HL-60 (cell line): ENCODE data around the gene HTR3E.
A peak's percentile ranks its signal among the peaks of the same experiment; 100 is the strongest.

Source experiments
- DNase-seq, 2 experiments: peaks; one replicate each; pipeline ENCODE4 v3.0.0-alpha.2; 2010 to 2020; ENCODE audit warnings: low read depth in 1 of 2, low spot score in 1 of 2
- H3K27ac ChIP-seq: fragments of 250-450 bp; sonication (Bioruptor Pico); replicated peaks from 2 replicates; pipeline ENCODE4 v1.5.1; 2020; ENCODE audit warnings: mild to moderate bottlenecking, moderate library complexity
- H3K27me3 ChIP-seq: fragments of 250-450 bp; sonication (Bioruptor Pico); 2 replicates; pipeline ENCODE4 v1.5.1; 2021; ENCODE audit warnings: mild to moderate bottlenecking, moderate library complexity; ENCODE audit not compliant: insufficient read depth, poor library complexity, severe bottlenecking
- H3K4me3 ChIP-seq: replicated peaks from 2 replicates; pipeline ENCODE4 v1.5.1; 2011; ENCODE audit warnings: mild to moderate bottlenecking, control low read depth, low read length; ENCODE audit not compliant: insufficient read depth
- GABPA ChIP-seq: IDR thresholded peaks from 2 replicates; pipeline ENCODE4 v1.6.1; 2012; ENCODE audit warnings: low read depth
- POLR2AphosphoS5 ChIP-seq: IDR thresholded peaks from 2 replicates; pipeline ENCODE4 v1.6.1; 2012; ENCODE audit warnings: low read depth
- SPI1 ChIP-seq: IDR thresholded peaks from 2 replicates; pipeline ENCODE4 v1.6.1; 2012; ENCODE audit warnings: low read depth, mild to moderate bottlenecking, borderline replicate concordance
- TF ChIP-seq, protein P1 (sequence below): IDR thresholded peaks from one replicate; pipeline ENCODE4 v1.5.1; 2011; ENCODE audit warnings: low read length, control low read depth, inconsistent platforms; ENCODE audit not compliant: insufficient read depth
- TF ChIP-seq, protein P2 (sequence below): IDR thresholded peaks from 2 replicates; pipeline ENCODE4 v1.6.1; 2012; ENCODE audit warnings: low read depth; ENCODE audit not compliant: insufficient replicate concordance

The HTR3E gene

DNA sequence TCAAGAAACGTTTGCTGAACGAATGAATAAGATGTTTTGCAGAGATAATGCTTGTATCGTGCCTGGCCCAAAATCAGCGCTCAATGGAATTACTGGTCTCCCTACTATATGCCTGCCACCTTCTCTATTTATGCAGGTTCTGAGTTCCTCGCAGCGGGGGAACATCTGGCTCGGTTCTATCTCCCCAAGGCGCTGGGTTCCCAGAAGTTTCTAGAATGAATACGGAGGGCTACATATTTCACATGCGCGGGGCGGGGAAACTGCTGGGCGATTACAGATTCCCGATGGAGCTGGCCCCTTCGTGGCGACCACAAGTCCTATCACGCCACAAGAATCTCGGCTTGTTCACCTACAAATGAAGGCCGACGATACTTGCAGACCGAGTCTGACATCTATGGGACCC lies 37.9 kb downstream of the HTR3E start:
- TF ChIP-seq, protein P1, sequence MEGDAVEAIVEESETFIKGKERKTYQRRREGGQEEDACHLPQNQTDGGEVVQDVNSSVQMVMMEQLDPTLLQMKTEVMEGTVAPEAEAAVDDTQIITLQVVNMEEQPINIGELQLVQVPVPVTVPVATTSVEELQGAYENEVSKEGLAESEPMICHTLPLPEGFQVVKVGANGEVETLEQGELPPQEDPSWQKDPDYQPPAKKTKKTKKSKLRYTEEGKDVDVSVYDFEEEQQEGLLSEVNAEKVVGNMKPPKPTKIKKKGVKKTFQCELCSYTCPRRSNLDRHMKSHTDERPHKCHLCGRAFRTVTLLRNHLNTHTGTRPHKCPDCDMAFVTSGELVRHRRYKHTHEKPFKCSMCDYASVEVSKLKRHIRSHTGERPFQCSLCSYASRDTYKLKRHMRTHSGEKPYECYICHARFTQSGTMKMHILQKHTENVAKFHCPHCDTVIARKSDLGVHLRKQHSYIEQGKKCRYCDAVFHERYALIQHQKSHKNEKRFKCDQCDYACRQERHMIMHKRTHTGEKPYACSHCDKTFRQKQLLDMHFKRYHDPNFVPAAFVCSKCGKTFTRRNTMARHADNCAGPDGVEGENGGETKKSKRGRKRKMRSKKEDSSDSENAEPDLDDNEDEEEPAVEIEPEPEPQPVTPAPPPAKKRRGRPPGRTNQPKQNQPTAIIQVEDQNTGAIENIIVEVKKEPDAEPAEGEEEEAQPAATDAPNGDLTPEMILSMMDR, result no peak
- TF ChIP-seq, protein P2, sequence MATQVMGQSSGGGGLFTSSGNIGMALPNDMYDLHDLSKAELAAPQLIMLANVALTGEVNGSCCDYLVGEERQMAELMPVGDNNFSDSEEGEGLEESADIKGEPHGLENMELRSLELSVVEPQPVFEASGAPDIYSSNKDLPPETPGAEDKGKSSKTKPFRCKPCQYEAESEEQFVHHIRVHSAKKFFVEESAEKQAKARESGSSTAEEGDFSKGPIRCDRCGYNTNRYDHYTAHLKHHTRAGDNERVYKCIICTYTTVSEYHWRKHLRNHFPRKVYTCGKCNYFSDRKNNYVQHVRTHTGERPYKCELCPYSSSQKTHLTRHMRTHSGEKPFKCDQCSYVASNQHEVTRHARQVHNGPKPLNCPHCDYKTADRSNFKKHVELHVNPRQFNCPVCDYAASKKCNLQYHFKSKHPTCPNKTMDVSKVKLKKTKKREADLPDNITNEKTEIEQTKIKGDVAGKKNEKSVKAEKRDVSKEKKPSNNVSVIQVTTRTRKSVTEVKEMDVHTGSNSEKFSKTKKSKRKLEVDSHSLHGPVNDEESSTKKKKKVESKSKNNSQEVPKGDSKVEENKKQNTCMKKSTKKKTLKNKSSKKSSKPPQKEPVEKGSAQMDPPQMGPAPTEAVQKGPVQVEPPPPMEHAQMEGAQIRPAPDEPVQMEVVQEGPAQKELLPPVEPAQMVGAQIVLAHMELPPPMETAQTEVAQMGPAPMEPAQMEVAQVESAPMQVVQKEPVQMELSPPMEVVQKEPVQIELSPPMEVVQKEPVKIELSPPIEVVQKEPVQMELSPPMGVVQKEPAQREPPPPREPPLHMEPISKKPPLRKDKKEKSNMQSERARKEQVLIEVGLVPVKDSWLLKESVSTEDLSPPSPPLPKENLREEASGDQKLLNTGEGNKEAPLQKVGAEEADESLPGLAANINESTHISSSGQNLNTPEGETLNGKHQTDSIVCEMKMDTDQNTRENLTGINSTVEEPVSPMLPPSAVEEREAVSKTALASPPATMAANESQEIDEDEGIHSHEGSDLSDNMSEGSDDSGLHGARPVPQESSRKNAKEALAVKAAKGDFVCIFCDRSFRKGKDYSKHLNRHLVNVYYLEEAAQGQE, result no peak
- Histone ChIP-seq H3K4me3 (peak overlapping the region; percentile 81), H3K27ac (peak overlapping the region; percentile 87), H3K27me3 (no peaks in the 10 kb centered on the region)
- peak in 1 of 2 experiments; percentile 4 for DNase-seq

DNA sequence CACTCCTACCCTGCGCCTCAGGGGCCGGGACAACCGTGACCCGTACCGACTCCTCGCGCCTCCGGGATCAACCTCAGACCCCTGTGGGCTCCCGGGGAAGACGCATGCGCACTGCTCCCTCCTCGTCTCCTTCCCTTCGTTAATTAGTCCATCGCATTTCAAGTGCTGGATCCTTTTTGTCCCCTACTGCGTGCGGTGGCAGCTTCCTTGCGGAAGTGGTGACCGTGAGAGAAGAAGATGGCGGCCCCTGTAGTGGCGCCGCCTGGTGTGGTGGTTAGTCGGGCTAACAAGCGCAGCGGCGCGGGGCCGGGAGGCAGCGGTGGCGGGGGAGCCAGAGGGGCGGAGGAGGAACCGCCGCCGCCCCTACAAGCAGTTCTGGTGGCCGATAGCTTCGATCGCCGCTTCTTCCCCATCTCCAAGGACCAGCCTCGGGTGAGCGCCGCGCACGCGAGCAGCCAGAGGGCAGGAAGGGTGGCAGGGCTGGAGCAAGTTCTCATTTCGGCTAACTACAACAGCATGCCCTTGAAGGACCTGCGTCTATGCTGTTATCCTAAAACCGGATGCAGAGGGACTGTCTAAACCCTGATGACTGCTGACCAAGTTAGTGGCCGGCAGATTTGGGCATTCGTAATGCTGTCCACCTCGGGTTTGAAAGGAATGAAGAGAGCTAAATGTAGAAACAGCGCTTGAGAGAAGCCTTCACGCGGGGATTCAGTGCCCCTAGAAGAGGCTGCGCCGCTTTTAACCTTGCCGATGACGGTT lies 38.5 kb downstream of the HTR3E start, which contains the start of gene EIF2B5:
TSS of gene EIF2B5 (plus strand) at position 210 of the 762 bp plus-strand sequence. CDS start at position 238, 28 bp downstream.
- Histone ChIP-seq H3K27me3 (no peaks in the 10 kb centered on the region), H3K4me3 (peak within 1 kb of the TSS; percentile 81), H3K27ac (peak within 1 kb of the TSS; percentile 87)
- peak; percentile 88 for TF ChIP-seq POLR2AphosphoS5
- TF ChIP-seq GABPA, result peak; percentile 61
- TF ChIP-seq, protein P2, result peak; percentile 70
- TF ChIP-seq, protein P1, result no peak
- peak; percentile 82; the same call in 1 of the 2 replicates for TF ChIP-seq SPI1
- DNase-seq, result peak; percentile 91 to 94

DNA sequence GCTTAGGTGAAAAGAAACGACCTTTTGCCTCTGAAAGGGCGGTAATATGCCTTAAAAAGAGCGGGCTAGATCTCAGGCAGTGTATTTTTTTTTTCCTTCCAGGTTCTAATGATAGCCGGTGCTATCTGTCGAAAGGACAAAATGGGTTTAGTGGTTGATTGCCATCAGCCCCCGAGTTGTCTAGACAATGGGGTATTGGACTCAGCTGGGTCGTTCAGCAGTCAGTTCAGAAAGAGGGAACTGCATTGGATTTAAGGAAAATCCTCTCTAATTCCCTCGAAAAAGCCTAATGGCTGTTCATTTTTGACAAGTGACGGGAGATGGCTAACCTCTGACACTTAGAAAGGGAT lies 39.0 kb downstream of the HTR3E start:
- Histone ChIP-seq H3K27me3 (no peaks in the 10 kb centered on the region), H3K4me3 (peak overlapping the region; percentile 81), H3K27ac (peak overlapping the region; percentile 87)
- DNase-seq, result no peak
- TF ChIP-seq SPI1 (peak; percentile 43; the same call in 1 of the 2 replicates), POLR2AphosphoS5 (no peak)
- TF ChIP-seq, protein P1, result no peak
- TF ChIP-seq, protein P2, result no peak
